Karpas-422 (cell line): ENCODE measurements around the gene VAMP4. TPM values are rescaled to one million over a fixed set of nuclear protein-coding genes. Genes with fewer than 3 reads are reported as not detected.

Source experiments
- small RNA-seq: library from RNA; depleted of rRNA; stranded (forward); fragments of <200 nt; gene quantifications from one replicate; pipeline ENCODE3, GENCODE V24; 2014
- total RNA-seq: library from RNA; depleted of rRNA; stranded (reverse); fragments of >200 nt; shearing (Covaris generic); gene quantifications from 2 replicates; pipeline ENCODE4 v1.2.3, GENCODE V29; 2014; ENCODE audit warnings: low replicate concordance; rRNA removed

The VAMP4 gene
- total RNA-seq, 1 experiment from 2014 or later, result 9.0 TPM

Small RNAs within 50 kb of the gene (small RNA-seq; reads per million reads assigned to genes)
- not detected for gene RF00601

Other genes starting within 250 kb of the VAMP4 start
- not detected in 2 replicates for gene MYOCOS, start 119.8 kb downstream of the VAMP4 start, total RNA-seq
- not detected in 2 replicates for gene MYOC, start 89.4 kb downstream of the VAMP4 start, total RNA-seq
- 15.4 and 25.9 TPM in 2 replicates for gene METTL13, start 39.6 kb upstream of the VAMP4 start, total RNA-seq
- gene DNM3, start 99.4 kb upstream of the VAMP4 start, total RNA-seq, result 0.45 and 0.51 TPM in 2 replicates